ENCODE data around the gene CCDC15.

The CCDC15 gene

GRCh38 chr11:124942466-124943253 lies 11.3 kb upstream of the CCDC15 start:
- no peak for DNase-seq (ENCODE audit: low spot score)
- H3K4me3 ChIP-seq: no peak overlapping the region
- no peak overlapping the region for H3K27ac ChIP-seq
- TF ChIP-seq CTCF (IDR thresholded peaks at IDR 0.05): no peak

GRCh38 chr11:124943254-124943616 lies 10.8 kb upstream of the CCDC15 start:
- no peak for DNase-seq (ENCODE audit: low spot score)
- no peak for TF ChIP-seq CTCF (IDR thresholded peaks at IDR 0.05)
- H3K4me3 ChIP-seq: no peak overlapping the region
- H3K27ac ChIP-seq: no peak overlapping the region

- Histone ChIP-seq H3K27ac (no peak overlapping the region), H3K4me3 (no peak overlapping the region)
- TF ChIP-seq CTCF (IDR thresholded peaks at IDR 0.05): no peak
- no peak for DNase-seq (ENCODE audit: low spot score)
Observed at GRCh38 chr11:124943741-124944140, 10.3 kb upstream of the CCDC15 start.

GRCh38 chr11:124944565-124944964 lies 9.4 kb upstream of the CCDC15 start:
- DNase-seq (ENCODE audit: low spot score): no peak
- H3K27ac ChIP-seq: no peak overlapping the region
- no peak for TF ChIP-seq CTCF (IDR thresholded peaks at IDR 0.05)
- H3K4me3 ChIP-seq: no peak overlapping the region

- Histone ChIP-seq H3K4me3 (no peak overlapping the region), H3K27ac (no peak overlapping the region)
- no peak for DNase-seq (ENCODE audit: low spot score)
- TF ChIP-seq CTCF (IDR thresholded peaks at IDR 0.05): no peak
Observed at GRCh38 chr11:124945826-124946225, 8.2 kb upstream of the CCDC15 start.

- Histone ChIP-seq H3K27ac (no peak overlapping the region), H3K4me3 (no peak overlapping the region)
- TF ChIP-seq CTCF (IDR thresholded peaks at IDR 0.05): no peak
- no peak for DNase-seq (ENCODE audit: low spot score)
Observed at GRCh38 chr11:124946735-124947141, 7.3 kb upstream of the CCDC15 start.

GRCh38 chr11:124950601-124951330 lies 3.2 kb upstream of the CCDC15 start:
- no peak overlapping the region for H3K4me3 ChIP-seq
- no peak for TF ChIP-seq CTCF (IDR thresholded peaks at IDR 0.05)
- no peak overlapping the region for H3K27ac ChIP-seq
- no peak for DNase-seq (ENCODE audit: low spot score)
